Measurements from ENCODE around the gene OR51A4. TPM values are rescaled to one million over a fixed set of nuclear protein-coding genes. Genes with fewer than 3 reads are reported as not detected.

The OR51A4 gene
- total and polyA plus RNA-seq, 10 donors, result not detected

DNA sequence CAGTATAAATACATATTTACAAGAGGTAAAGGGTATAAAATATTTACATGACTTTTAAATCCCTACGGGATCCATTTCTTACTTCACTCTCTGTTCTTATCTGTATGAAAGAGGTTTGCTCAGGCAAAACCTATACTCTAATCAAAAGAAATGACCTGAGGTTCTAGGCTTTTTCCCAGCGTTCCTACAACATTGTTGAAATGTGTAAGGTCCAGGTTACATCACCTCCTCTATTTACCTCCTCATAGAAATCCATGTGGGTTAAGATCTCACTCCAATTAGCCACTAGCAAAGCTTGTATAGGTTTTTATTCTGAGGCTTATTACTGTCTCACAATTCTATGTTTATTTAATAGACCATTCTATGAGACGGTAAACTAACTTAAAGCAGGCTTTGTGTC lies 35.3 kb upstream of the OR51A4 start:
- TF ChIP-seq POLR2AphosphoS5 (IDR thresholded peaks at IDR 0.05) (no peak), CTCF (IDR thresholded peaks at IDR 0.05 in 8 of 11, conservative IDR thresholded peaks at IDR 0.05 in 3 of 11) (no peak), POLR2A (IDR thresholded peaks at IDR 0.05) (no peak)
- Histone ChIP-seq H3K9me3 (peaks cover 0 to 5% (median 0%) of the 10 kb centered on the region in 8 donors), H3K4me1 (no peaks in the 10 kb centered on the region), H3K27ac (no peak overlapping the region), H3K36me3 (no peaks in the 10 kb centered on the region), H3K27me3 (replicated peaks in 1 of 7) (no peaks in the 10 kb centered on the region), H3K4me3 (no peak overlapping the region)
- no peak for DNase-seq
- intact Hi-C loops (cut with DNase I; ENCODE audit: low total_unique reads), result no loop called here
- 81 to 90% (median 86%) methylated on average over 3 of the region's 3 CpGs for WGBS, 5 donors

DNA sequence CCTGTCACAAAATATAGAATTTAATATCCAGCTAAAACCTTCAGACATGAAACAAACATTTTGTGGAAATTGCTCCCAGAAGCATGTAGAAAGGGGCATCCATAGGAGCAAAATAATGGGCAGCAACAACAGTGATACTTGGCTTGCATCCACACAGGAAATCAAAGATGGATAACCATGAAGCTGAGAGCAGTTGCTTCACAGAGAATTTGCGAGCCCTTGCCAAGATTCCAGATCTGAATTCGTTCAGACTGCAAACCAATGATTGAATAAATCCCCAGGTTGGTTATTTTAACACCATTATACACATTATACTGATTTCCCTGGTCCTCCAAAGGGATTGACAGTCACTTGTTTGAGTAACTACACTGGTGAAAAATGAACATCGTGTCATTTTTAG lies 31.6 kb upstream of the OR51A4 start:
- Histone ChIP-seq H3K4me3 (no peak overlapping the region), H3K9me3 (peaks cover 0 to 7% (median 0%) of the 10 kb centered on the region in 8 donors), H3K36me3 (no peaks in the 10 kb centered on the region), H3K4me1 (no peaks in the 10 kb centered on the region), H3K27me3 (replicated peaks in 1 of 7) (no peaks in the 10 kb centered on the region), H3K27ac (no peak overlapping the region)
- 46 to 66% (median 62%) methylated on average over 3 of the region's 3 CpGs for WGBS, 5 donors
- intact Hi-C loops (cut with DNase I; ENCODE audit: low total_unique reads), result no loop called here
- TF ChIP-seq CTCF (IDR thresholded peaks at IDR 0.05 in 8 of 11, conservative IDR thresholded peaks at IDR 0.05 in 3 of 11) (no peak), POLR2AphosphoS5 (IDR thresholded peaks at IDR 0.05) (no peak), POLR2A (IDR thresholded peaks at IDR 0.05) (no peak)
- no peak for DNase-seq

DNA sequence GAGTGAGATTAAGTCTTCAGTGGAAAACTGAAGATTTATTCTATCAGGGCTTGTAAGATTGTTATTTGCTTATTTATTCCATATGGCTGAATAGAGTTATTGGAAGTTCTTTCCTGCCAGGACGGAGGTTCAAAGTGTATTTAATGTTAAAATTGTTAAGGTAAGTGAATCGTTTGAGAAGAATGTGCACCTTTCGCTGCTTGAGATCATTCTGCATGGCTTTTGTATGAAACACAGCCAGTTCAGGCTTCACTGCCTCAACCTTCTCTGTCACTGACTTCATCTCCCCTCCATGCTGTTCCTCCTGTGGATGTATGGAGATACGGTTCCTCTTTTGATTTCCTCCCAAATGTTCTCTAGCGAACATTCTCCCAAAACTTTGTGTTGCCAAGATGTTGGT lies 28.0 kb upstream of the OR51A4 start:
- Histone ChIP-seq H3K4me3 (no peak overlapping the region), H3K36me3 (no peaks in the 10 kb centered on the region), H3K27me3 (replicated peaks in 1 of 7) (no peaks in the 10 kb centered on the region), H3K4me1 (no peaks in the 10 kb centered on the region), H3K27ac (no peak overlapping the region), H3K9me3 (peaks cover 0 to 7% (median 0%) of the 10 kb centered on the region in 8 donors)
- 76 to 87% (median 80%) methylated on average over 5 of the region's 5 CpGs for WGBS, 5 donors
- intact Hi-C loops (cut with DNase I; ENCODE audit: low total_unique reads), result no loop called here
- TF ChIP-seq POLR2AphosphoS5 (IDR thresholded peaks at IDR 0.05), result no peak
- TF ChIP-seq POLR2A (IDR thresholded peaks at IDR 0.05), result no peak
- no peak for TF ChIP-seq CTCF (IDR thresholded peaks at IDR 0.05 in 8 of 11, conservative IDR thresholded peaks at IDR 0.05 in 3 of 11)
- no peak for DNase-seq

DNA sequence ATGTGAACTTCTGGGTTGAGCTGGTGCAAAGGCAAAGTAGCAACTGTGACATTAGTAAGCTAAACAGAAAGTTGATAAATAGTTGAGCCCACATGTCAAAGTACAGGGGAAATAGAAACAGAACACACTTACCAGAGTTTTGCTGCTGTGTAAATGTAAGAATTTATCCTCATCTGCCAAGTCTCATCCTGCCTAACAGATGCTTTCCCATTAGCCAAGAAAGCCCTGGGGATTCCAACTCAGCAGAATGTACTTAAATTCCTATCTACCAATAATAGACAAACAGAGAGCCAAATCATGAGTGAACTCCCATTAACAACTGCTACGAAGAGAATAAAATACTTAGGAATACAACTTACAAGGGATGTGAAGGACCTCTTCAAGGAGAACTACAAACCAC lies 15.4 kb upstream of the OR51A4 start:
- Histone ChIP-seq H3K4me3 (no peak overlapping the region), H3K36me3 (no peaks in the 10 kb centered on the region), H3K27me3 (replicated peaks in 1 of 7) (no peaks in the 10 kb centered on the region), H3K27ac (no peak overlapping the region), H3K9me3 (peaks cover 0 to 7% (median 0%) of the 10 kb centered on the region in 8 donors), H3K4me1 (no peaks in the 10 kb centered on the region)
- TF ChIP-seq POLR2A (IDR thresholded peaks at IDR 0.05) (no peak), POLR2AphosphoS5 (IDR thresholded peaks at IDR 0.05) (no peak), CTCF (IDR thresholded peaks at IDR 0.05 in 8 of 11, conservative IDR thresholded peaks at IDR 0.05 in 3 of 11) (no peak)
- WGBS, 5 donors, result 68 to 86% (median 79%) methylated on average over 1 of the region's 1 CpG
- no peak for DNase-seq
- intact Hi-C loops (cut with DNase I; ENCODE audit: low total_unique reads), result no loop called here
